Ascending aorta (tissue), 2 donors: ENCODE results near the gene RPS6KA6. TPM values are rescaled to one million over a fixed set of nuclear protein-coding genes. Genes with fewer than 3 reads are reported as not detected.

Source experiments
- DNase-seq, 2 donors: peaks; one replicate each; pipeline ENCODE4 v3.0.0-alpha.2; 2019; ENCODE audit warnings: low spot score in 2 of 2
- H3K27ac ChIP-seq, 2 donors: fragments of 200-600 bp; sonication (generic); one replicate each; pipeline ENCODE4 v1.5.1; 2016 to 2017; ENCODE audit warnings: mild to moderate bottlenecking in 1 of 2
- H3K27me3 ChIP-seq: fragments of 200-600 bp; sonication (generic); one replicate; pipeline ENCODE4 v1.5.1; 2017
- H3K36me3 ChIP-seq, 2 donors: fragments of 200-600 bp; sonication (generic); one replicate each; pipeline ENCODE4 v1.5.1; 2016
- H3K4me1 ChIP-seq, 2 donors: fragments of 200-600 bp; sonication (generic); one replicate each; pipeline ENCODE4 v1.5.1; 2016 to 2017; ENCODE audit warnings: mild to moderate bottlenecking in 1 of 2
- H3K4me3 ChIP-seq, 2 donors: fragments of 200-600 bp; sonication (generic); one replicate each; pipeline ENCODE4 v1.5.1; 2016 to 2017; ENCODE audit warnings: mild to moderate bottlenecking in 1 of 2
- H3K9me3 ChIP-seq, 2 donors: fragments of 200-600 bp; sonication (generic); one replicate each; pipeline ENCODE4 v1.5.1; 2016
- CTCF ChIP-seq, 3 experiments: fragments of 200-600 bp in 2 of 3; fragments of 450-650 bp in 1 of 3; sonication (generic) in 2 of 3; IDR thresholded peaks; one replicate each; pipeline ENCODE4 v1.5.1; 2016 to 2019; ENCODE audit warnings: antibody characterized with exemption in 3 of 3, mild to moderate bottlenecking in 1 of 3, moderate library complexity in 1 of 3
- intact Hi-C: fragments of 100-400 bp; cut with DNase I; formaldehyde crosslinking; loops from one replicate; pipeline ENCODE4 v1.15.1; 2023
- total RNA-seq: library from RNA; depleted of rRNA; stranded (reverse); fragments of >200 nt; gene quantifications from one replicate; pipeline ENCODE4 v1.1.0, GENCODE V29; 2016

Gene RPS6KA6
- total RNA-seq, 1 donor from 2014 or later = 4.5 TPM

DNA sequence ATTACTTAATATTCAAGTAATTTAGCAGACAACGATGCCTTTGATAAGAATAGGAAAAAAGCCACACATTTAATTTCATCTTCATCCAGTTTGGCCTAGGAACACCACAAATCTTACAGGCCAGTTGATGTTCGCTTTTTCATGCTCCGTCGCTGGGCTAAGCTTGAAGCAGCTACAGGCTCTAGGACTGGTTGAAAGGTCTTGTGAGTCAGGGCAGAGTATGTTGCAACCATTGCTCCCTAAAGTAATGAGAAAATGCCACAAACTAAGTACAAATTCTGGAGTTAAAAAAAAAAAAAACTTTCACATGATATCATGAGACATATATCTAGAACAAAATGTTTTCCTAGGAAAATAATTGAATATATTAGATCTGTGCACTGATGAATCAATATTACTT, 123.8 kb downstream of the RPS6KA6 start:
- H3K9me3 ChIP-seq = peaks cover 0 to 5% of the 10 kb centered on the region in 2 donors
- no peak for TF ChIP-seq CTCF (IDR thresholded peaks at IDR 0.05)
- intact Hi-C loops = no loop called here
- no peaks in the 10 kb centered on the region for H3K27me3 ChIP-seq
- no peak overlapping the region for H3K27ac ChIP-seq
- no peaks in the 10 kb centered on the region for H3K36me3 ChIP-seq
- no peaks in the 10 kb centered on the region for H3K4me1 ChIP-seq
- no peak for DNase-seq
- H3K4me3 ChIP-seq = no peak overlapping the region

- no peak for TF ChIP-seq CTCF (IDR thresholded peaks at IDR 0.05)
- Histone ChIP-seq H3K27me3 (no peaks in the 10 kb centered on the region), H3K4me3 (no peak overlapping the region), H3K36me3 (no peaks in the 10 kb centered on the region), H3K27ac (no peak overlapping the region), H3K4me1 (no peaks in the 10 kb centered on the region), H3K9me3 (no peaks in the 10 kb centered on the region)
- intact Hi-C loops = no loop called here
- DNase-seq = no peak
These were observed 140.7 kb downstream of the RPS6KA6 start for GRCh38 chrX:84047339-84047738.

- intact Hi-C loops = no loop called here
- Histone ChIP-seq H3K36me3 (no peaks in the 10 kb centered on the region), H3K27ac (no peak overlapping the region), H3K4me3 (no peak overlapping the region), H3K4me1 (no peaks in the 10 kb centered on the region), H3K27me3 (no peaks in the 10 kb centered on the region), H3K9me3 (no peaks in the 10 kb centered on the region)
- DNase-seq = no peak
- peak; percentile 4 to 55 (median 52) for TF ChIP-seq CTCF (IDR thresholded peaks at IDR 0.05)
These were observed 141.5 kb downstream of the RPS6KA6 start for GRCh38 chrX:84046403-84046984.

GRCh38 chrX:84044051-84044450, 143.9 kb downstream of the RPS6KA6 start:
- Histone ChIP-seq H3K36me3 (no peaks in the 10 kb centered on the region), H3K9me3 (no peaks in the 10 kb centered on the region), H3K4me1 (no peaks in the 10 kb centered on the region), H3K27me3 (no peaks in the 10 kb centered on the region), H3K27ac (no peak overlapping the region), H3K4me3 (no peak overlapping the region)
- no peak for DNase-seq
- intact Hi-C loops = no loop called here
- TF ChIP-seq CTCF (IDR thresholded peaks at IDR 0.05) = no peak
